SW 1271 (cell line): ENCODE results near the gene HAVCR2.
A peak's percentile ranks its signal among the peaks of the same experiment; 100 is the strongest.
"Not testable (repeated sequence)": the region's sequence is repeated elsewhere in the genome, so short reads cannot be mapped to it uniquely, and the experiment has no call there.

Experiments used
- DNase-seq, 2 experiments: peaks; one replicate each; lab custom pipeline; 2025; lab: John Stamatoyannopoulos, UW

Gene HAVCR2

GRCh38 chr5:157088342-157088990 is 20.4 kb downstream of the HAVCR2 start:
- no peak for DNase-seq

- no peak for DNase-seq
These were observed 22.0 kb downstream of the HAVCR2 start for GRCh38 chr5:157086751-157087359.

GRCh38 chr5:157085930-157086329 is 22.9 kb downstream of the HAVCR2 start:
- DNase-seq, result no peak

GRCh38 chr5:157080286-157080685 is 28.6 kb downstream of the HAVCR2 start:
- no peak for DNase-seq

GRCh38 chr5:157076558-157076957 is 32.3 kb downstream of the HAVCR2 start:
- DNase-seq, result peak in 1 of 2 experiments; percentile 26

- no peak for DNase-seq
These were observed 36.3 kb downstream of the HAVCR2 start for GRCh38 chr5:157072508-157072907.

GRCh38 chr5:157069949-157070348 is 38.9 kb downstream of the HAVCR2 start:
- DNase-seq, result no peak

GRCh38 chr5:157068785-157069184 is 40.1 kb downstream of the HAVCR2 start:
- DNase-seq, result no peak

- DNase-seq, result no peak
These were observed 40.5 kb downstream of the HAVCR2 start for GRCh38 chr5:157068339-157068738.

GRCh38 chr5:157067005-157067404 is 41.8 kb downstream of the HAVCR2 start:
- no peak for DNase-seq

GRCh38 chr5:157066080-157066479 is 42.8 kb downstream of the HAVCR2 start:
- no peak for DNase-seq

GRCh38 chr5:157063776-157064430 is 44.9 kb downstream of the HAVCR2 start:
- DNase-seq, result no peak

GRCh38 chr5:157059891-157060290 is 49.0 kb downstream of the HAVCR2 start:
- no peak for DNase-seq

- no peak for DNase-seq
These were observed 49.7 kb downstream of the HAVCR2 start, which contains the start of gene HAVCR1 for GRCh38 chr5:157059093-157059539. TSS of gene HAVCR1 (minus strand) at chr5:157059116. CDS start at chr5:157057943, 1,173 bp downstream.

GRCh38 chr5:157057459-157058370 is 51.1 kb downstream of the HAVCR2 start:
- no peak for DNase-seq

GRCh38 chr5:157056848-157057247 is 52.0 kb downstream of the HAVCR2 start:
- DNase-seq, result not testable (repeated sequence)

GRCh38 chr5:157051604-157052245 is 57.1 kb downstream of the HAVCR2 start:
- no peak for DNase-seq

GRCh38 chr5:157050050-157050449 is 58.8 kb downstream of the HAVCR2 start:
- DNase-seq, result no peak

- peak in 1 of 2 experiments; percentile 83 for DNase-seq
These were observed 59.2 kb downstream of the HAVCR2 start for GRCh38 chr5:157049605-157050004.

- no peak for DNase-seq
These were observed 60.9 kb downstream of the HAVCR2 start for GRCh38 chr5:157047898-157048297.

- DNase-seq, result not testable (repeated sequence)
These were observed 61.8 kb downstream of the HAVCR2 start for GRCh38 chr5:157047016-157047415.
